Breast epithelium (tissue), 4 donors: ENCODE measurements around the gene KRTAP13-4. TPM values are rescaled to one million over a fixed set of nuclear protein-coding genes. Genes with fewer than 3 reads are reported as not detected.

ENCODE experiments used
- DNase-seq, 2 donors: peaks; one replicate each; pipeline ENCODE4 v3.0.0-alpha.2; 2019; ENCODE audit warnings: low spot score in 2 of 2
- H3K27ac ChIP-seq, 2 donors: fragments of 200-600 bp; sonication (generic) in 1 of 2; one replicate each; pipeline ENCODE4 v1.5.1; 2016 to 2019; ENCODE audit warnings: mild to moderate bottlenecking in 1 of 2
- H3K27me3 ChIP-seq, 2 donors: fragments of 200-600 bp; sonication (generic) in 1 of 2; one replicate each; pipeline versions ENCODE4 v1.5.1 to v1.6.0; 2017 to 2019; ENCODE audit warnings: control low read depth in 1 of 2, mild to moderate bottlenecking in 1 of 2
- H3K36me3 ChIP-seq: fragments of 200-600 bp; one replicate; pipeline ENCODE4 v1.5.1; 2019
- H3K4me1 ChIP-seq, 2 donors: fragments of 200-600 bp; sonication (generic); one replicate each; pipeline ENCODE4 v1.5.1; 2016 to 2019; ENCODE audit warnings: control low read depth in 1 of 2
- H3K4me3 ChIP-seq, 3 donors: fragments of 200-600 bp; sonication (generic); 1 replicate in 2 of 3; 2 replicates in 1 of 3; pipeline ENCODE4 v1.5.1; 2016 to 2019; ENCODE audit warnings: mild to moderate bottlenecking in 3 of 3, moderate library complexity in 2 of 3
- H3K9me3 ChIP-seq, 2 donors: fragments of 200-600 bp; sonication (generic) in 1 of 2; one replicate each; pipeline ENCODE4 v1.5.1; 2016 to 2019; ENCODE audit warnings: control low read depth in 1 of 2
- POLR2A ChIP-seq: fragments of 450-650 bp; IDR thresholded peaks from one replicate; pipeline ENCODE4 v1.6.1; 2016; ENCODE audit warnings: antibody characterized with exemption, mild to moderate bottlenecking, moderate library complexity
- POLR2AphosphoS5 ChIP-seq, 3 donors: sonication (generic); formaldehyde crosslinking; IDR thresholded peaks; one replicate each; pipeline ENCODE4 v1.6.1; 2017; ENCODE audit warnings: antibody characterized with exemption in 3 of 3
- intact Hi-C: fragments of 100-400 bp; cut with DNase I; formaldehyde crosslinking; loops from one replicate; pipeline ENCODE4 v1.15.1; 2023; ENCODE audit warnings: low total_unique reads
- total RNA-seq, 3 donors: library from RNA; depleted of rRNA; stranded (reverse); fragments of >200 nt; gene quantifications; one replicate each; pipeline ENCODE4 v1.1.0, GENCODE V29; 2016
- TF ChIP-seq, protein P1 (sequence below), 3 donors: fragments of 450-650 bp; IDR thresholded peaks; one replicate each; pipeline ENCODE4 v1.5.1; 2016 to 2017; ENCODE audit warnings: antibody characterized with exemption in 3 of 3, mild to moderate bottlenecking in 3 of 3, moderate library complexity in 3 of 3

The KRTAP13-4 gene
- total RNA-seq, 3 donors from 2014 or later, result not detected

DNA sequence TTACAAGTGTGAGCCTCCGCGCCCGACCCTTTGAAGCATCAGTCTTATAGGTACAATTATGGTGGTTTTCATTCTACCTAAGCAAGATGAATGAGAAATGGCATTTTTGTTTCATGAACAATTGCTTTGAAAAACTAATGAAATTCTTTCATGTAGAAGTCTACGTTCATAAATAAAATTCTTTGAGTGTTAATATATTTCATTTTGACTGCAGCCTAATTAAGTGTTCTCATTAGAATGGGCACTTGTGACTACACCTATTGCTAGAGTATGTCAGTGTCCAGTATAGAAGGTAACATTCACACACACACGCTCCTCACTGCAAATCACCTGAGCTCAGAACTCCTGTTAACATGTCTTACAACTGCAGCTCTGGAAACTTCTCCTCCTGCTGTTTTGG is 10.0 kb downstream of the KRTAP13-4 start, which contains the start of gene KRTAP15-1:
Gene KRTAP15-1, plus strand, starts transcription at position 301 of the 400 bp plus-strand sequence. Its CDS starts 53 bp downstream, at position 354.
- Histone ChIP-seq H3K27ac (no peak within 1 kb of the TSS), H3K27me3 (no peaks in the 10 kb centered on the region), H3K9me3 (no peaks in the 10 kb centered on the region), H3K4me3 (no peak within 1 kb of the TSS), H3K36me3 (no peaks in the 10 kb centered on the region), H3K4me1 (no peaks in the 10 kb centered on the region)
- no peak for DNase-seq
- TF ChIP-seq POLR2AphosphoS5 (IDR thresholded peaks at IDR 0.05), result no peak
- TF ChIP-seq, protein P1, sequence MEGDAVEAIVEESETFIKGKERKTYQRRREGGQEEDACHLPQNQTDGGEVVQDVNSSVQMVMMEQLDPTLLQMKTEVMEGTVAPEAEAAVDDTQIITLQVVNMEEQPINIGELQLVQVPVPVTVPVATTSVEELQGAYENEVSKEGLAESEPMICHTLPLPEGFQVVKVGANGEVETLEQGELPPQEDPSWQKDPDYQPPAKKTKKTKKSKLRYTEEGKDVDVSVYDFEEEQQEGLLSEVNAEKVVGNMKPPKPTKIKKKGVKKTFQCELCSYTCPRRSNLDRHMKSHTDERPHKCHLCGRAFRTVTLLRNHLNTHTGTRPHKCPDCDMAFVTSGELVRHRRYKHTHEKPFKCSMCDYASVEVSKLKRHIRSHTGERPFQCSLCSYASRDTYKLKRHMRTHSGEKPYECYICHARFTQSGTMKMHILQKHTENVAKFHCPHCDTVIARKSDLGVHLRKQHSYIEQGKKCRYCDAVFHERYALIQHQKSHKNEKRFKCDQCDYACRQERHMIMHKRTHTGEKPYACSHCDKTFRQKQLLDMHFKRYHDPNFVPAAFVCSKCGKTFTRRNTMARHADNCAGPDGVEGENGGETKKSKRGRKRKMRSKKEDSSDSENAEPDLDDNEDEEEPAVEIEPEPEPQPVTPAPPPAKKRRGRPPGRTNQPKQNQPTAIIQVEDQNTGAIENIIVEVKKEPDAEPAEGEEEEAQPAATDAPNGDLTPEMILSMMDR (IDR thresholded peaks at IDR 0.05), result no peak
- no peak for TF ChIP-seq POLR2A
- intact Hi-C loops, result no loop called here

DNA sequence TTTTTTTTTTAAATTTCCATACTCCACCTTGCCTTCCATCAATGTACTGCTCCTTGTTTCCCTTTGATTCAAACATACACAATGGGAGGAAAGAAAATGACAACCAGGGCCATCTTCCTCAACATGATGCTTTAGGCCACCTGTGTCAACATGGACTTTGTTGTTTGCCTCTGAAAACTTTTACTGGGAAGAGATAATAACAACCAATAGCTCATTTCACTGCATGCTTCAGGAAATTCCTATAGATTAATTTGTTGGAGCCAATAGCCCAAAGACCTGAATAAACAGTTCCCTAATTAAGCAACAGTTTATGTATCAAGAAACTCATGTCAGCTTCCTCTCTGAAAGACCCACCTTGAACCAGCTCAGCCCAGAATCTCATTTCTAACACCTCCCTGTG is 13.2 kb downstream of the KRTAP13-4 start:
- Histone ChIP-seq H3K36me3 (no peaks in the 10 kb centered on the region), H3K4me1 (no peaks in the 10 kb centered on the region), H3K4me3 (no peak overlapping the region), H3K27me3 (no peaks in the 10 kb centered on the region), H3K27ac (no peak overlapping the region), H3K9me3 (no peaks in the 10 kb centered on the region)
- intact Hi-C loops, result no loop called here
- no peak for DNase-seq
- TF ChIP-seq POLR2AphosphoS5 (IDR thresholded peaks at IDR 0.05) (no peak), POLR2A (no peak)
- TF ChIP-seq, protein P1 (IDR thresholded peaks at IDR 0.05), result no peak

DNA sequence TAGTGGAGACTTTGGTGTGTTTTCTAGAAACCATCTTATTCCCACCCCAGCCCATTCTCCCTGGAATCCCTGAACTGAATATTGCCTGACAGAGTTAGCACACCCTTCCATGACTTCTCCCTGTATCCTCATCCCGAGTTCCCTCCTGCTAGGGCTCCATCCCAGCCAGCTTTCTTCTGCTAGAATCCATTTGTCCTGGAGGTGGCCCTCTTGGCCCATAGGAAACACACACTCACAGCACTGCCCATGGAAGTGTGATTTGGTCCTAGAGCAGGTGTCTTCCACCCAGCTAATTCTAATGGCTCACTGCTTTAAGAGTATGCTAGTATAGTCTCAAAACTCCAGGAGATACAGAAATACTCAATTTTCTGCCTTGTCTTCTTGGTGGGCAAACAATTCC is 14.2 kb downstream of the KRTAP13-4 start:
- DNase-seq, result no peak
- Histone ChIP-seq H3K36me3 (no peaks in the 10 kb centered on the region), H3K9me3 (no peaks in the 10 kb centered on the region), H3K27me3 (no peaks in the 10 kb centered on the region), H3K27ac (no peak overlapping the region), H3K4me1 (no peaks in the 10 kb centered on the region), H3K4me3 (no peak overlapping the region)
- intact Hi-C loops, result no loop called here
- TF ChIP-seq, protein P1 (IDR thresholded peaks at IDR 0.05), result no peak
- TF ChIP-seq POLR2AphosphoS5 (IDR thresholded peaks at IDR 0.05) (no peak), POLR2A (no peak)

DNA sequence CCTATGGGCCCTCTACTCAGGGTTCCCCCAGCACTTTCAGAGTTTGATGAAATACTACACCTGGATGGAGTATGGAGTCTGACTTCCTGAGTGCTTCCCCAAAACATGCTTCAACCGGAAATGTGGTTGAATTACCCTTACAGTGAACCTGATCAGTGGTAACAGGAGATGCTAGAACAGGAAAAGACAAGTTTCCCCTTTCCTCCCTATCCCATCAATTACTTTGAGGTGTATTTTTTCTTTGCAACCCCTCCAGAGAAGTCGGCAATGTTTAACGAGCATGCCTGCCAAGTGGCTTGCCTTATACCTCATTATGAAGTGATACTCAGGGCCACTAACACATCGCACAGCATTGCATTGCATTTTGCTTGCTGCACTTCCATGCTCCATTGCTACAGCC is 17.0 kb downstream of the KRTAP13-4 start:
- Histone ChIP-seq H3K36me3 (no peaks in the 10 kb centered on the region), H3K9me3 (no peaks in the 10 kb centered on the region), H3K27me3 (no peaks in the 10 kb centered on the region), H3K4me1 (no peaks in the 10 kb centered on the region), H3K4me3 (no peak overlapping the region), H3K27ac (no peak overlapping the region)
- intact Hi-C loops, result no loop called here
- DNase-seq, result no peak
- TF ChIP-seq POLR2AphosphoS5 (IDR thresholded peaks at IDR 0.05), result no peak
- TF ChIP-seq, protein P1 (IDR thresholded peaks at IDR 0.05), result no peak
- no peak for TF ChIP-seq POLR2A

DNA sequence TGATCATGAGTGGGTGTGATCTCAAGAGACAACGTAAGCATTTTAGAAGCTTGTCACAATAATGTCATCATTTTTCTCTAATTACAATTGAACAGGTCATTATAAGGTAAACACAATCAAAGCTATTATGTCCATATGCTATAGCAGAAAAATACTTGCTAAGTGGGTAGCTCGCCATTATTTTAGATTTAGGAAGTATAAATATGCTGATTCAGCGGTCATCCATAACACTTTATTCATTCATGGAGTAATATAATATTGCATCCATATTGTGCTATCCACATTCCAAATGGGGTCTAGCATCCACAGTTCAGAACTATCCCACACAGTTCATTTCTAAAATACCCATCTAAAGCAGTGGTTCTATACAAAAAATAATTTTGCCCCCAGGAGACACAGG is 18.5 kb downstream of the KRTAP13-4 start:
- Histone ChIP-seq H3K9me3 (no peaks in the 10 kb centered on the region), H3K27ac (no peak overlapping the region), H3K4me1 (no peaks in the 10 kb centered on the region), H3K27me3 (no peaks in the 10 kb centered on the region), H3K36me3 (no peaks in the 10 kb centered on the region), H3K4me3 (no peak overlapping the region)
- TF ChIP-seq, protein P1 (IDR thresholded peaks at IDR 0.05), result no peak
- no peak for TF ChIP-seq POLR2A
- no peak for TF ChIP-seq POLR2AphosphoS5 (IDR thresholded peaks at IDR 0.05)
- no peak for DNase-seq
- intact Hi-C loops, result no loop called here
